ENCODE measurements around the gene RAB7A.
A peak's percentile ranks its signal among the peaks of the same experiment; 100 is the strongest.

The RAB7A gene

DNA sequence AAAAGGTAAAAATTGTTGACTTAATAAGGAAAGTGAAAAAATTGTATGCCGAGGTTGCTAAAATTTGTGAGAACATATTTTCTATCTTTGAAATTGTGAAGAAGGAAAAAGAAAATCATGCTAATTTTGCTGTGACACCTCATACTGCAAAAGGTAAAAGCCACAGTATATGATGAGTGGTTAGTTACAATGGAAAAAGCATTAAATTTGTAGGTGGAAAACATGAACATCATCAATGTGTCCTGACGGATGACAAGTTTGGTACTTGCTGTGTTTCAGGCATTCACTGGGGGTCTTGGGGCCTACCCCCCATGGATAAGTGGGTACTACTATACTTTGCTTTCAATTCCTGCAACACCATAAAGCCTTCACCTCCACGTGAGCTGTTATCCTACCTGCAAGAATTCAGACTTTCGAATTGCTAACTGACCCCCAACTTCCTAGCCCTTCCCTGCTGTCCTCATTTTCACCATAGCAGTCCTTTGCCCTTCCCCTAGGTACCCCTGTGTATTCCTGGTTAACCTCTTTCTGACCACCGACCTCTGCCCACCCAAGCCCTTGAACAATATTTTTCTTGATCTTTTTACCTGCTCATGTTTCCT, 62.4 kb downstream of the RAB7A start:
- no peak for DNase-seq (ENCODE audit: low spot score)

DNA sequence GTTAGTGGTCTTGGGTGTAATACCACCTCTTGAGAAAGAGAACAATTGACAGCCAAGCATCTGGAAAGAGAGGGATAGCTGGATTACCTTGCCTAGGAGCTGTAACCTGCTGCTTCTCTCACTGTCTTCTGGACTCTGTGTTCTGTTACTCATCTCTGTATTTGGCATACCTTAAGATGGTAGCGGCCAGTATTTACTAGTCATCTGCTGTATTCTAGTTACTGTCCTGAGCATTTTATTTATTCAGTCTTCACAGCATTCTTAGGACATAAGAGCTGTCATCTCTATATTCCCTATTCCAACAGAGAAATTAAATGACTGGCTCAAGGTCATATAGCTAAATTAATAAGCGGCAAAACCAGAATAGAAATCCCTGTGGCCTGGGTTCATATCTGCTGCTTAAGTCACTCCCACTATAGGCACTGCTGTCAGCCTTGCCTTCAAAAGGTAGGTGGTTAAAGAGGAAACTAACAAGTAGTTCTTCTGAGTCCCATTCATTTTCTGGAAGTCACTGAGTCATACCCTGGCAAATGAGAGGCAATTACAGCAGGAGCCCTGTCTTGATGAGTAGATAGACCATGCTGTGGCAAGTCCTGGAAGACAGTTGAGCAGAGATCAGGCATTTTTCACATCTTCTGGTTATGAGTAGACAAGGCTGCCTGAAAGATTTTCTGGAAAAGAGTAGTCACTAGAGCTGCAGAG, 68.2 kb downstream of the RAB7A start:
- peak; percentile 78 for DNase-seq (ENCODE audit: low spot score)

DNA sequence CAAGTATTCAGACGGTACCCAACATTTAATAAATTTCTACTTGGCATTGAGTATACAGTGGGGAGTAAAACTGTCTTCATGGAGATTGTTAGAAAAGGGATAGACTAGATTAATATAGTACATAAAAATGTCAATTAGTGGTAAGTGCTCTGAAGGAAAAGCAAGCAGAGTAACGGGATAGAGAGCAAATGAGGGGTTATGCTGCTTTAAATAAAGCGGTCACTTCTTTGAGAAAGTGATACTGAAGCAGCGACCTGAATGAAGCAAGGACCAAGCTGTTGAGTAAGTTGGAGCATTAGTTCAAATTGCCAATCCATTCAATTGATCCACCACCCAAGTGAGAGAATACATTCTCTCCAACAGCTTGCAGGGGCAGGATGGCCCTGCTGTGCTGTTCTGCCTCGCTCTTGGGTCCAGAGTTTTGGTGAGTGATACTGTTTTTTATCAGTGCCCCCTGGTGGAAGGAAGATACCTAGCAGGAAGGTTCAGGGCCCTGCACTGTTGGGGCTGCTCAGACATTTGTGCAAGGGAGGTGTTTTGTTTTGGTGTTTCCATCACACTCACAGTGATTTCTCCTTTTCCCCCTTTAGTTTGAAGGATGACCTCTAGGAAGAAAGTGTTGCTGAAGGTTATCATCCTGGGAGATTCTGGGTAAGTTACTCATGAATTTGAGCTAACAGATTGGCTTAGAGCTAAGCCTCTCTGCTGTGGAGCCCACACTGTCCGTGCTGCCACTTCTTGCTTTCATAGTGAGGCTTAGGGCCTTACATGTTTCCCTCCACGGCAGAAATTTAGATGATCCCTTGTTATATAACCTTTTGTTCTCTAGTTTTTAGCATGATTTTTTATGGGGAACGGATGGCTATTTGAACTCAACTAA, 69.0 kb downstream of the RAB7A start:
- DNase-seq (ENCODE audit: low spot score) = peak; percentile 82

DNA sequence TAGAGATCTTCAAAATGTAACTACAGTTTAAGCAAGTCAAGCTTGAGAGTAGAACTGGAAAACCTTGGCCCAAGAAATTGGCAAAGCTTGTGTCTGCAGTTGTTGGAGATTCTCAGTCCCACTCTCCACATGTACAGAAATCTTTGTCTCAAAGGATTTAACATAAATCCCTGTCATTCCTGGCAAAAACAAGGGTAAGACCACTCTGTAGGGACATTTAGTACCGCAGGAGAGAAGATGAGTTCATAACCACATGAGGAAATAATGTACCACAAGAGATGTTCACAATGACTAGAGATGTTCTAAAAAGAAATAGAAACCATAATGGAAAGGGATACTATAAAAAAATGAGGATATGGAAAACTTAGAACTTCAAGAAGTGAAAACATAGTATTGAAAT, 73.7 kb downstream of the RAB7A start:
- no peak for DNase-seq (ENCODE audit: low spot score)

- no peak for DNase-seq (ENCODE audit: low spot score)
Observed at GRCh38 chr3:128800241-128801187, 74.5 kb downstream of the RAB7A start.

DNA sequence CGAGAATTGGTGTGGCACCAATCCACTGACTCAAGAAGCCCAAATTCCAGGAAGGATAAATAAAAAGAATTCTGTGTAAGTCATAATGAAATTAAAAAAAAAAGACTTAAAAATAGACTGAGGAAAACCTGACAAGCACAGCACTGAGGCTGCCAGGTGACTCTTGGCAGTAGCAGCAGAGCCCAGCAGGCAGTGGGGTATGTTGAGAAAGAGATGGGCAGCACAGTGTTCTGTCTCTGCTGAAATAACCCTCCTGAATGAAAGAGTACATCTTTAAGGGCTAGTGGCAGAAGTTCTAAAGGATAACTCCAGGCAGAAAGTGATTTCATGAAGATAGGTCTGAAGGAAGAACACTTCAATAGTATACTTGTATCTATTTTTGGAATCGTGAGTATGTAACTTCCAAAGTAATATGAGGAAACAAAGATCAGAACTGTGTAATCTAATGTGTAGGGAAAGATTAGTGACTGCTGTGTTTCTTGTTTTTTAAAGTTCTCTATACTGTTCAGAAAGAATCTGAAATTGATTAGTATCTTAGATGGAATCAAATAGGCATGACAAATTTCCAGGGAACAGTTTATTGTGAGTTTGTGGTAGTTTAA, 75.9 kb downstream of the RAB7A start:
- no peak for DNase-seq (ENCODE audit: low spot score)

DNA sequence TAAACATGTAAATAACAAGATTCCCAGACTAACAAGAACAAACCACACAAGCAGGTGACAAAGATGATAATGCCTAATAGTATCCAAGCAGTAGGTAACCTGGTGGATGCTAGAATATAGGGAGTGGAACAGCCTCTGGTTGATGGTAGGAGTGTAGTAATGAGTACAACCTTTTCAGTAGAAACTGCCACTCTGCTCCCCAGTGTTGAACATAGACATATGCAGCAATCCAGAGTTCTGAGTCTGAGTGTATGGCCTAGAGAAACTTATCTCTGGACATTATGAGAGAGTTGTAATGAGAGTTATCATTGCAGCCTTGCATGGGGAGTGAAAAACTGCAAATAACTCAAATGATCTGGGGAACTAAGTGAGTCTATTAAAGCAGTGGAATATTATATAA, 77.3 kb downstream of the RAB7A start:
- DNase-seq (ENCODE audit: low spot score) = no peak

GRCh38 chr3:128804017-128804810, 78.2 kb downstream of the RAB7A start:
- DNase-seq (ENCODE audit: low spot score) = no peak

- DNase-seq (ENCODE audit: low spot score) = no peak
Observed at GRCh38 chr3:128804811-128805155, 78.8 kb downstream of the RAB7A start.

- DNase-seq (ENCODE audit: low spot score) = no peak
Observed at GRCh38 chr3:128805772-128806171, 79.8 kb downstream of the RAB7A start.

GRCh38 chr3:128806588-128806987, 80.6 kb downstream of the RAB7A start:
- DNase-seq (ENCODE audit: low spot score) = no peak

DNA sequence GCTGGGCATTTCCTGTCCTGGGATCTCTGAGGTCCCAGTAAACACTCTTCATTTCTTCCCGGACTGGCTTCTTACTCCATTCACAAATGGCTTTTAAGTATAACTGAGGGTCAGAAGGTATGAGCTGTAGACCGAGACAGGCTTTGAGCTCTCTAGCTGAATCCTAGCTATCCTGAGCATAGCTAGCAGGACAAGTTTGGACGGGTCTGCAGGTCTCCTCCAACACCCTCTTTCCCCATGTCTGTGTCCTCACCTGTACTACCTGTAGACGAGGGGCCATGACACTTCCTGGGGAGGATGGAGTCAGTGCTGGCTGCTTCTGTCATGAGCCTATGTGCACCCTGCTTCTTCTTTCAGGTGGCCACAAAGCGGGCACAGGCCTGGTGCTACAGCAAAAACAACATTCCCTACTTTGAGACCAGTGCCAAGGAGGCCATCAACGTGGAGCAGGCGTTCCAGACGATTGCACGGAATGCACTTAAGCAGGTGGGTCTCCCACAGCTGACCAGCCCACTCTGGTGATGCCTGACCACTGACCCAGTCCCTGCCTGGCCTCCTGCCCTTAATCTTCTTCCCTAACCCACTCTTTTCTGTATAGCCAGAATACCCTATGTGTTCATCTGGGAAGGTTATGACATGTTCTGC, 81.3 kb downstream of the RAB7A start:
- DNase-seq (ENCODE audit: low spot score) = no peak

DNA sequence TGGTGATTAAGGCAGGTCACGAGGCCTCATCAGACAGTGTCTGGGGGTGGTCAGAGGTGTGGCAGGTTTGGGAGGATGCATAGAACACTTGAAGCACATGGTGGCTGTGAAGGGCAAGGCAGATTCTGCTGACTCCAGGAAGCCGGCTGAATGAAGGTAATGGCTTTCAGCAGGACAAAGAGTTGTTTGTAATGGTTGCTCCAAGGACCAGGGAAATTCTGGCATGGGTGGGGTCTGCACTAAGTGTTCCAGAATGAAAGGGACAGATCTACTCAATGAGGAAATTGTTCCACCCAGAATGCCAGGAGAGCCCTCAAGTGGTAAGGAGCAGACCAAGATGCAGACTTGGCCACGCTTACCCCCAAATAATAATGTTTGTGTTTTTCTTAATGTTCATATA, 82.7 kb downstream of the RAB7A start:
- DNase-seq (ENCODE audit: low spot score) = no peak

DNA sequence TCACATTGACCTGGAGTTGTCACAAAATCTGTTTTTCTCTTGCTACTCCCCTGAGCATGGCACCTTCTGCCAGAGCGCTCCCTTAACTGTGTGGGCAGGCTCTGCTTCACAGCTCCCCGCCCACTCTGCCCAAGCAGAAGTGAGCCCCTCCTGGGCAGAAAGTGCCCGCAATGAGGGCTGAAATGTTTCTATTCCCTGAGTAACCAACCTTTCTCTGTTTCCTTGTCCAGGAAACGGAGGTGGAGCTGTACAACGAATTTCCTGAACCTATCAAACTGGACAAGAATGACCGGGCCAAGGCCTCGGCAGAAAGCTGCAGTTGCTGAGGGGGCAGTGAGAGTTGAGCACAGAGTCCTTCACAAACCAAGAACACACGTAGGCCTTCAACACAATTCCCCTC, 87.1 kb downstream of the RAB7A start:
- no peak for DNase-seq (ENCODE audit: low spot score)

DNA sequence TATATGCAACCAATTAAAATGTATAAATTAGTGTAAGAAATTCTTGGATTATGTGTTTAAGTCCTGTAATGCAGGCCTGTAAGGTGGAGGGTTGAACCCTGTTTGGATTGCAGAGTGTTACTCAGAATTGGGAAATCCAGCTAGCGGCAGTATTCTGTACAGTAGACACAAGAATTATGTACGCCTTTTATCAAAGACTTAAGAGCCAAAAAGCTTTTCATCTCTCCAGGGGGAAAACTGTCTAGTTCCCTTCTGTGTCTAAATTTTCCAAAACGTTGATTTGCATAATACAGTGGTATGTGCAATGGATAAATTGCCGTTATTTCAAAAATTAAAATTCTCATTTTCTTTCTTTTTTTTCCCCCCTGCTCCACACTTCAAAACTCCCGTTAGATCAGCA, 88.1 kb downstream of the RAB7A start:
- no peak for DNase-seq (ENCODE audit: low spot score)

GRCh38 chr3:128814519-128815317, 88.7 kb downstream of the RAB7A start:
- no peak for DNase-seq (ENCODE audit: low spot score)

- DNase-seq (ENCODE audit: low spot score) = no peak
Observed at GRCh38 chr3:128815318-128816064, 89.5 kb downstream of the RAB7A start.

DNA sequence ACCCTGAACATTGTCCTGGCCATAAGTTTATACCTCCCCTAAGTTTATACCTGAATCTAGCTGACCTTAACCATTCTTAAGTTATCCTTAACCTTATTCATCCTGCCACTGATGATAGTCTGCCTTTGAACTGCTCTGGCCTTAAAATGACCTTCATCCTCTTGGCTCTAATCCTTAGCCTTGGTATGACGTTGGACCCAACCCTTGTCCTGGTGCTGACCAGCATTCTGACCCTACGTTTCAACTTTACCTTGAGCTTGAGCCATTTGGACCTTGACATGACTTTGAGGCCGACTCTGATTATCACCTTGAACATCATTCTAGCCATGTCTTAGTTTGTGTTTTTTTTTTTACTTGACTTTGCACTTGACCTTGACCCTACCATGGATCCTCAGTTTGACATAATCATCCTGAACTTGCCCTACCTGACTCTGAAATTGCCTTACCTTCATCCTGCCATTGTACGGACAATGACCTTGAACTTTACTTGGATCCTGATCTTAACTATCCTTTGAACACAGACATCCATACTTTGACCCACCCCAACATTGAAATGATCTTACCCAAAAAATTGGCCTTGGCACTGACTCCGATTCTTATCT, 92.3 kb downstream of the RAB7A start:
- DNase-seq (ENCODE audit: low spot score) = no peak

Data from GM03348 (cell line).